HT1080 (cell line): ENCODE results near the gene RAB25. TPM values are rescaled to one million over a fixed set of nuclear protein-coding genes. Genes with fewer than 3 reads are reported as not detected.
"Not testable (repeated sequence)": the region's sequence is repeated elsewhere in the genome, so short reads cannot be mapped to it uniquely, and the experiment has no call there.

Experiments used
- DNase-seq: peaks from one replicate; pipeline ENCODE4 v3.0.0-alpha.2; 2015; ENCODE audit warnings: low read depth
- total RNA-seq: library from RNA; depleted of rRNA; stranded (reverse); fragments of >200 nt; shearing (Covaris generic); gene quantifications from 2 replicates; pipeline ENCODE4 v1.2.3, GENCODE V29; 2014; rRNA removed

Gene RAB25
- total RNA-seq, 1 experiment from 2014 or later = 0.06 TPM

- DNase-seq = peak; percentile 88
Observed at GRCh38 chr1:156115514-156116374, 54.8 kb downstream of the RAB25 start.

GRCh38 chr1:156116731-156117130 lies 55.8 kb downstream of the RAB25 start:
- not testable (repeated sequence) for DNase-seq

- DNase-seq = no peak
Observed at GRCh38 chr1:156117414-156118176, 56.6 kb downstream of the RAB25 start.

- DNase-seq = no peak
Observed at GRCh38 chr1:156118177-156118868, 57.4 kb downstream of the RAB25 start.

- peak; percentile 77 for DNase-seq
Observed at GRCh38 chr1:156119503-156120209, 58.7 kb downstream of the RAB25 start.

Other genes starting within 250 kb of the RAB25 start
- 16.2 and 16.9 TPM in 2 replicates for gene GON4L, start 203.9 kb upstream of the RAB25 start, total RNA-seq
- gene SYT11, start 201.6 kb upstream of the RAB25 start, total RNA-seq = 15.0 and 16.9 TPM in 2 replicates
- 9.1 and 10.1 TPM in 2 replicates for gene RIT1, start 149.8 kb upstream of the RAB25 start, total RNA-seq
- gene KHDC4, start 126.7 kb upstream of the RAB25 start, total RNA-seq = 31.2 and 36.2 TPM in 2 replicates
- gene RXFP4, start 119.5 kb upstream of the RAB25 start, total RNA-seq = 0.55 TPM in 1 of 2 replicates, not detected in the other
- gene ARHGEF2, start 82.6 kb upstream of the RAB25 start, total RNA-seq = 91.6 and 96.6 TPM in 2 replicates
- gene SSR2, start 40.2 kb upstream of the RAB25 start, total RNA-seq = 582 and 611 TPM in 2 replicates
- 36.0 and 43.9 TPM in 2 replicates for gene UBQLN4, start 7.4 kb upstream of the RAB25 start, total RNA-seq
- 67.1 and 78.0 TPM in 2 replicates for gene LAMTOR2, start 6.4 kb upstream of the RAB25 start, total RNA-seq
- gene MEX3A, start 21.3 kb downstream of the RAB25 start, total RNA-seq = 3.4 and 5.2 TPM in 2 replicates
- 835 and 846 TPM in 2 replicates for gene LMNA, start 53.6 kb downstream of the RAB25 start, total RNA-seq
- not detected in 2 replicates for gene SEMA4A, start 92.4 kb downstream of the RAB25 start, total RNA-seq
- 21.4 and 28.6 TPM in 2 replicates for gene SLC25A44, start 132.9 kb downstream of the RAB25 start, total RNA-seq
- gene PMF1, start 151.8 kb downstream of the RAB25 start, total RNA-seq = 49.4 and 71.6 TPM in 2 replicates
- gene BGLAP, start 181.0 kb downstream of the RAB25 start, total RNA-seq = 2.3 TPM in 1 of 2 replicates, not detected in the other
- 0.40 and 0.47 TPM in 2 replicates for gene PAQR6, start 186.9 kb downstream of the RAB25 start, total RNA-seq
- gene SMG5, start 221.7 kb downstream of the RAB25 start, total RNA-seq = 94.1 and 95.9 TPM in 2 replicates
- gene TMEM79, start 223.2 kb downstream of the RAB25 start, total RNA-seq = 2.2 and 2.7 TPM in 2 replicates
- 49.0 and 62.7 TPM in 2 replicates for gene GLMP, start 234.5 kb downstream of the RAB25 start, total RNA-seq
- not detected in 2 replicates for gene VHLL, start 238.1 kb downstream of the RAB25 start, total RNA-seq